ENCODE measurements around the gene TSPAN31. TPM values are rescaled to one million over a fixed set of nuclear protein-coding genes. Genes with fewer than 3 reads are reported as not detected.
A peak's percentile ranks its signal among the peaks of the same experiment; 100 is the strongest.

The TSPAN31 gene
- total RNA-seq, 1 donor from 2014 or later: 67.0 TPM

- no peak for DNase-seq (ENCODE audit: extremely low spot score in 2 of 2)
- intact Hi-C loops (cut with DNase I): no loop called here
- H3K4me3 ChIP-seq: no peak overlapping the region
- peaks cover 20% of the 10 kb centered on the region for H3K27me3 ChIP-seq
- peaks cover 40% of the 10 kb centered on the region for H3K4me1 ChIP-seq
- H3K27ac ChIP-seq: no peak overlapping the region
- H3K36me3 ChIP-seq: peaks cover 0 to 7% of the 10 kb centered on the region in 2 donors
- TF ChIP-seq POLR2AphosphoS5 (IDR thresholded peaks at IDR 0.05; ENCODE audit: insufficient read depth in 1 of 2, low read depth in 1 of 2): no peak
- H3K9me3 ChIP-seq: no peaks in the 10 kb centered on the region
Measured at GRCh38 chr12:57767876-57768275, 23.0 kb downstream of the TSPAN31 start.

- H3K27me3 ChIP-seq: peaks cover 10% of the 10 kb centered on the region
- H3K4me3 ChIP-seq: no peak overlapping the region
- no peak overlapping the region for H3K27ac ChIP-seq
- no peak for TF ChIP-seq POLR2AphosphoS5 (IDR thresholded peaks at IDR 0.05; ENCODE audit: insufficient read depth in 1 of 2, low read depth in 1 of 2)
- TF ChIP-seq CTCF (IDR thresholded peaks at IDR 0.05): no peak
- no peak for TF ChIP-seq POLR2A (IDR thresholded peaks at IDR 0.05)
- H3K9me3 ChIP-seq: no peaks in the 10 kb centered on the region
- H3K4me1 ChIP-seq: peaks cover 48% of the 10 kb centered on the region
- peaks cover 0 to 7% of the 10 kb centered on the region in 2 donors for H3K36me3 ChIP-seq
- intact Hi-C loops (cut with DNase I): no loop called here
- DNase-seq (ENCODE audit: extremely low spot score in 2 of 2): no peak
Measured at GRCh38 chr12:57769594-57769993, 24.8 kb downstream of the TSPAN31 start.

GRCh38 chr12:57770734-57771133 is 25.9 kb downstream of the TSPAN31 start:
- intact Hi-C loops (cut with DNase I): loop anchor here (10.0 kb wide), 1 partner anchor 64 kb away; no protein-coding TSS in a partner anchor
- Histone ChIP-seq H3K4me3 (no peak overlapping the region), H3K27me3 (peaks cover 2% of the 10 kb centered on the region)

GRCh38 chr12:57771236-57771872 is 26.5 kb downstream of the TSPAN31 start:
- H3K9me3 ChIP-seq: no peaks in the 10 kb centered on the region
- peak overlapping the region; percentile 81 to 96 for H3K4me3 ChIP-seq
- peaks cover 30% of the 10 kb centered on the region for H3K4me1 ChIP-seq
- no peaks in the 10 kb centered on the region for H3K27me3 ChIP-seq
- no peak for DNase-seq (ENCODE audit: extremely low spot score in 2 of 2)
- H3K27ac ChIP-seq: peak overlapping the region; percentile 88
- intact Hi-C loops (cut with DNase I): loop anchor here (10.0 kb wide), 1 partner anchor 63 kb away; no protein-coding TSS in a partner anchor
- peaks cover 0 to 7% of the 10 kb centered on the region in 2 donors for H3K36me3 ChIP-seq
- TF ChIP-seq CTCF (IDR thresholded peaks at IDR 0.05): no peak
- no peak for TF ChIP-seq POLR2A (IDR thresholded peaks at IDR 0.05)
- no peak for TF ChIP-seq POLR2AphosphoS5 (IDR thresholded peaks at IDR 0.05; ENCODE audit: insufficient read depth in 1 of 2, low read depth in 1 of 2)

More at GRCh38 chr12:57770734-57771133, 25.9 kb downstream of the TSPAN31 start:
- Histone ChIP-seq H3K4me1 (peaks cover 37% of the 10 kb centered on the region), H3K27ac (no peak overlapping the region), H3K9me3 (no peaks in the 10 kb centered on the region), H3K36me3 (peaks cover 0 to 7% of the 10 kb centered on the region in 2 donors)
- TF ChIP-seq POLR2A (IDR thresholded peaks at IDR 0.05): no peak
- no peak for TF ChIP-seq CTCF (IDR thresholded peaks at IDR 0.05)
- no peak for TF ChIP-seq POLR2AphosphoS5 (IDR thresholded peaks at IDR 0.05; ENCODE audit: insufficient read depth in 1 of 2, low read depth in 1 of 2)
- no peak for DNase-seq (ENCODE audit: extremely low spot score in 2 of 2)

- peak within 1 kb of the TSS; percentile 81 to 96 for H3K4me3 ChIP-seq
- peak in 1 of 2 donors; percentile 97 for DNase-seq (ENCODE audit: extremely low spot score in 2 of 2)
- intact Hi-C loops (cut with DNase I): loop anchor here (10.0 kb wide), 1 partner anchor 63 kb away; no protein-coding TSS in a partner anchor
- peak; percentile 86 to 87 for TF ChIP-seq POLR2AphosphoS5 (IDR thresholded peaks at IDR 0.05; ENCODE audit: insufficient read depth in 1 of 2, low read depth in 1 of 2)
- peak in 2 of 3 experiments; percentile 4 to 19 for TF ChIP-seq CTCF (IDR thresholded peaks at IDR 0.05)
- no peak for TF ChIP-seq POLR2A (IDR thresholded peaks at IDR 0.05)
- H3K4me1 ChIP-seq: peaks cover 24% of the 10 kb centered on the region
- H3K27me3 ChIP-seq: no peaks in the 10 kb centered on the region
- peak within 1 kb of the TSS; percentile 88 for H3K27ac ChIP-seq
- no peaks in the 10 kb centered on the region for H3K9me3 ChIP-seq
- H3K36me3 ChIP-seq: peaks cover 0 to 7% of the 10 kb centered on the region in 2 donors
Measured at GRCh38 chr12:57771873-57772428, 27.1 kb downstream of the TSPAN31 start, which contains the start of gene METTL1. TSS of gene METTL1 (minus strand) at chr12:57772105. CDS start at chr12:57772083, 22 bp downstream.
